PC-3 (cell line): ENCODE data around the gene FIP1L1. TPM values are rescaled to one million over a fixed set of nuclear protein-coding genes. Genes with fewer than 3 reads are reported as not detected.
A peak's percentile ranks its signal among the peaks of the same experiment; 100 is the strongest.

Experiments used
- ATAC-seq: fragments of 200-7000 bp; cut with Tn5 transposase; 2 replicates; pipeline ENCODE4 v1.9.1; 2020; ENCODE audit warnings: mild to moderate bottlenecking, moderate library complexity
- BruUV-seq: library from RNA; stranded (reverse); fragments of 400-500 nt; replicated peaks from 2 replicates; lab custom pipeline; 2021; lab: Mats Ljungman, UMichigan
- CTCF ChIA-PET: fragments of 300-600 bp; sonication (Branson Sonifier 250); formaldehyde crosslinking; loops from one replicate; lab custom pipeline; 2022; ENCODE audit warnings: antibody characterized with exemption; lab: Charles Lee
- POLR2A ChIA-PET: fragments of 300-600 bp; sonication (Branson Sonifier 250); formaldehyde crosslinking; loops from one replicate; lab custom pipeline; 2022; ENCODE audit warnings: antibody characterized with exemption; ENCODE audit not compliant: unreplicated experiment; lab: Charles Lee
- DNase-seq: peaks from one replicate; pipeline ENCODE4 v3.0.0-alpha.2; 2015
- H2AFZ ChIP-seq: fragments of 300-600 bp; sonication (generic); 2 replicates; pipeline ENCODE4 v1.6.0; 2016; ENCODE audit warnings: antibody characterized with exemption, low read length
- H3F3A ChIP-seq: fragments of 300-600 bp; sonication (generic); one replicate; pipeline ENCODE4 v1.6.0; 2017; ENCODE audit warnings: antibody characterized with exemption, low read length, control low read depth, mild to moderate bottlenecking; ENCODE audit not compliant: unreplicated experiment
- H3K27ac ChIP-seq: fragments of 300-600 bp; sonication (generic); 2 replicates; pipeline ENCODE4 v1.5.1; 2016; ENCODE audit warnings: mild to moderate bottlenecking, low read length
- H3K27me3 ChIP-seq: fragments of 300-600 bp; sonication (generic); 2 replicates; pipeline ENCODE4 v1.6.1; 2016; ENCODE audit warnings: low read length, mixed read lengths
- H3K36me3 ChIP-seq: fragments of 300-600 bp; sonication (generic); 2 replicates; pipeline ENCODE4 v1.6.1; 2016; ENCODE audit warnings: low read depth, mixed run types, low read length, mixed read lengths
- H3K4me1 ChIP-seq: fragments of 300-600 bp; sonication (generic); 2 replicates; pipeline ENCODE4 v1.5.1; 2016; ENCODE audit warnings: low read length; ENCODE audit not compliant: insufficient read depth
- H3K4me2 ChIP-seq: fragments of 300-600 bp; sonication (generic); 2 replicates; pipeline ENCODE4 v1.6.0; 2016; ENCODE audit warnings: low read length
- H3K4me3 ChIP-seq: fragments of 300-600 bp; sonication (generic); 2 replicates; pipeline ENCODE4 v1.5.1; 2016; ENCODE audit warnings: mild to moderate bottlenecking, low read length, mixed read lengths
- H3K79me2 ChIP-seq: fragments of 300-600 bp; sonication (generic); 2 replicates; pipeline ENCODE4 v1.6.1; 2017; ENCODE audit warnings: low read length, mixed read lengths
- H3K9ac ChIP-seq: fragments of 300-600 bp; sonication (generic); 2 replicates; pipeline ENCODE4 v1.6.0; 2016; ENCODE audit warnings: mild to moderate bottlenecking, low read length
- H3K9me2 ChIP-seq: fragments of 300-600 bp; sonication (generic); replicated peaks from 2 replicates; pipeline ENCODE4 v1.6.1; 2016; ENCODE audit warnings: mixed run types, low read length, mixed read lengths
- H3K9me3 ChIP-seq: fragments of 300-600 bp; sonication (generic); 2 replicates; pipeline ENCODE4 v1.6.1; 2016; ENCODE audit warnings: low read length, mixed read lengths
- H4K20me1 ChIP-seq: fragments of 300-600 bp; sonication (generic); 2 replicates; pipeline ENCODE4 v1.6.1; 2016; ENCODE audit warnings: low read length, mixed read lengths
- CTCF ChIP-seq: fragments of 300-600 bp; sonication (generic); conservative IDR thresholded peaks from 2 replicates; pipeline ENCODE4 v1.5.1; 2017; ENCODE audit warnings: antibody characterized with exemption, low read depth, mild to moderate bottlenecking, low read length
- EZH2 ChIP-seq: fragments of 300-600 bp; sonication (generic); IDR thresholded peaks from one replicate; pipeline ENCODE4 v1.6.1; 2017; ENCODE audit warnings: antibody characterized with exemption, mild to moderate bottlenecking, low read length; ENCODE audit not compliant: unreplicated experiment
- EZH2phosphoT487 ChIP-seq: fragments of 300-600 bp; sonication (generic); IDR thresholded peaks from 2 replicates; pipeline ENCODE4 v1.6.1; 2018; ENCODE audit warnings: mild to moderate bottlenecking, antibody characterized with exemption, low read length, borderline replicate concordance
- intact Hi-C: fragments of 100-400 bp; cut with micrococcal nuclease; formaldehyde crosslinking; loops from 2 replicates; pipeline ENCODE4 v1.9.0; 2023
- total RNA-seq: library from RNA; depleted of rRNA; stranded (reverse); fragments of >200 nt; gene quantifications from 2 replicates; pipeline ENCODE4 v1.2.3, GENCODE V29; 2014

FIP1L1 gene
- total RNA-seq, 1 experiment from 2014 or later = 76.1 TPM

- Histone ChIP-seq H3F3A (no peaks in the 10 kb centered on the region), H3K27me3 (no peaks in the 10 kb centered on the region), H3K4me2 (no peak overlapping the region), H3K4me1 (peaks cover 8% of the 10 kb centered on the region; the same call in 1 of the 2 replicates), H3K79me2 (no peaks in the 10 kb centered on the region), H3K9ac (no peak overlapping the region), H4K20me1 (no peaks in the 10 kb centered on the region), H3K9me3 (no peaks in the 10 kb centered on the region), H3K36me3 (no peaks in the 10 kb centered on the region), H3K27ac (no peak overlapping the region), H3K9me2 (no peaks in the 10 kb centered on the region), H2AFZ (no peak overlapping the region), H3K4me3 (no peak overlapping the region)
- CTCF ChIA-PET = interaction anchor here (0.5 to 0.6 kb wide), 2 partner anchors 42 to 300 kb away, joined by 3 to 8 read pairs; no protein-coding TSS in a partner anchor
- POLR2A ChIA-PET = no interaction called here
- no peak for DNase-seq
- intact Hi-C loops = no loop called here
- ATAC-seq = peak; percentile 60
- no TSS peak for BruUV-seq
- TF ChIP-seq EZH2 (no peak), EZH2phosphoT487 (no peak), CTCF (no peak)
Observed at GRCh38 chr4:53497487-53498244, 120.2 kb downstream of the FIP1L1 start.

GRCh38 chr4:53498706-53499105 lies 121.3 kb downstream of the FIP1L1 start:
- BruUV-seq = no TSS peak
- DNase-seq (no peak), ATAC-seq (no peak)
- Histone ChIP-seq H3K79me2 (no peaks in the 10 kb centered on the region), H3K27ac (no peak overlapping the region), H3K4me2 (no peak overlapping the region), H3K4me3 (no peak overlapping the region), H3K9ac (no peak overlapping the region), H3K27me3 (no peaks in the 10 kb centered on the region), H3F3A (no peaks in the 10 kb centered on the region), H2AFZ (no peak overlapping the region), H4K20me1 (no peaks in the 10 kb centered on the region), H3K4me1 (peaks cover 8% of the 10 kb centered on the region; the same call in 1 of the 2 replicates), H3K9me3 (no peaks in the 10 kb centered on the region), H3K9me2 (no peaks in the 10 kb centered on the region), H3K36me3 (no peaks in the 10 kb centered on the region)
- CTCF ChIA-PET = interaction anchor here (0.5 kb wide), 1 partner anchor 187 kb away, joined by 3 read pairs; no protein-coding TSS in a partner anchor
- no peak for TF ChIP-seq EZH2
- TF ChIP-seq EZH2phosphoT487 = no peak
- no peak for TF ChIP-seq CTCF
- intact Hi-C loops = no loop called here
- POLR2A ChIA-PET = no interaction called here

GRCh38 chr4:53499791-53500190 lies 122.3 kb downstream of the FIP1L1 start:
- ChIA-PET CTCF (no interaction called here), POLR2A (no interaction called here)
- H3K4me2 ChIP-seq = no peak overlapping the region
- H3K9ac ChIP-seq = no peak overlapping the region
- no peak for TF ChIP-seq EZH2phosphoT487
- no peak for TF ChIP-seq CTCF
- no peak for TF ChIP-seq EZH2
- H3K9me3 ChIP-seq = no peaks in the 10 kb centered on the region
- intact Hi-C loops = loop anchor here (10.0 kb wide), 1 partner anchor 305 kb away; no protein-coding TSS in a partner anchor
- DNase-seq = no peak
- no peaks in the 10 kb centered on the region for H4K20me1 ChIP-seq
- BruUV-seq = no TSS peak
- H3K27ac ChIP-seq = no peak overlapping the region
- H3K79me2 ChIP-seq = no peaks in the 10 kb centered on the region
- H3F3A ChIP-seq = no peaks in the 10 kb centered on the region
- H3K4me1 ChIP-seq = peaks cover 8% of the 10 kb centered on the region; the same call in 1 of the 2 replicates
- no peak for ATAC-seq
- H3K36me3 ChIP-seq = no peaks in the 10 kb centered on the region
- H3K9me2 ChIP-seq = no peaks in the 10 kb centered on the region
- H3K4me3 ChIP-seq = no peak overlapping the region
- H2AFZ ChIP-seq = no peak overlapping the region
- H3K27me3 ChIP-seq = no peaks in the 10 kb centered on the region
